Heart left ventricle (tissue), 16 donors: ENCODE measurements around the gene WDR90. TPM values are rescaled to one million over a fixed set of nuclear protein-coding genes. Genes with fewer than 3 reads are reported as not detected.

Experiments
- ATAC-seq, 4 donors: fragments of 200-7000 bp; cut with Tn5 transposase; one replicate each; pipeline ENCODE4 v1.9.1; 2020 to 2022; ENCODE audit warnings: moderate library complexity in 4 of 4, mild to moderate bottlenecking in 3 of 4, moderate number of reproducible peaks in 1 of 4
- DNase-seq, 5 donors: peaks; one replicate each; pipeline ENCODE4 v3.0.0-alpha.2; 2020
- H3K27ac ChIP-seq, 12 donors: fragments of 200-600 bp; sonication (generic) in 4 of 12; one replicate each; pipeline versions ENCODE4 v1.5.0 to v1.8.0; 2016 to 2022; ENCODE audit warnings: mild to moderate bottlenecking in 2 of 12
- H3K27me3 ChIP-seq, 9 donors: fragments of 200-600 bp; sonication (generic) in 2 of 9; one replicate each; pipeline versions ENCODE4 v1.5.1 to v1.8.0; 2016 to 2022; ENCODE audit warnings: mild to moderate bottlenecking in 3 of 9
- H3K36me3 ChIP-seq, 9 donors: fragments of 200-600 bp; sonication (generic) in 2 of 9; one replicate each; pipeline versions ENCODE4 v1.5.0 to v1.8.0; 2018 to 2022; ENCODE audit warnings: mild to moderate bottlenecking in 2 of 9
- H3K4me1 ChIP-seq, 12 donors: fragments of 200-600 bp; sonication (generic) in 4 of 12; one replicate each; pipeline versions ENCODE4 v1.5.0 to v1.8.0; 2016 to 2022; ENCODE audit warnings: mild to moderate bottlenecking in 3 of 12
- H3K4me3 ChIP-seq, 12 donors: fragments of 200-600 bp; sonication (generic) in 4 of 12; one replicate each; pipeline versions ENCODE4 v1.5.0 to v1.8.0; 2017 to 2022; ENCODE audit warnings: mild to moderate bottlenecking in 9 of 12, moderate library complexity in 4 of 12
- H3K9me3 ChIP-seq, 12 donors: fragments of 200-600 bp; sonication (generic) in 4 of 12; one replicate each; pipeline versions ENCODE4 v1.5.0 to v1.8.0; 2016 to 2022; ENCODE audit warnings: mild to moderate bottlenecking in 1 of 12
- CTCF ChIP-seq, 12 donors: fragments of 200-600 bp; sonication (generic) in 4 of 12; IDR thresholded peaks; one replicate each; pipeline versions ENCODE4 v1.5.0 to v1.8.0; 2018 to 2022; ENCODE audit warnings: antibody characterized with exemption in 12 of 12, mild to moderate bottlenecking in 5 of 12
- POLR2A ChIP-seq, 2 donors: fragments of 450-650 bp; IDR thresholded peaks; one replicate each; pipeline ENCODE4 v1.6.1; 2017; ENCODE audit warnings: antibody characterized with exemption in 2 of 2, mild to moderate bottlenecking in 2 of 2, moderate library complexity in 2 of 2
- WGBS, 4 donors: extraction: QIAGEN DNeasy Blood & Tissue Kit in 2 of 4; methylation state at CpG; one replicate each; pipeline versions ENCODE4 v1.1.5 to v1.1.7; 2013 to 2018; 5-methylcytosine and 5-hydroxymethylcytosine counted together
- intact Hi-C, 10 donors: fragments of 100-400 bp; cut with DNase I; formaldehyde crosslinking; loops; one replicate each; pipeline versions ENCODE4 v1.11.1 to v1.14.2; 2022
- polyA plus RNA-seq, 2 donors: library from polyadenylated mRNA; stranded (reverse); fragments of 200-250 nt; gene quantifications; one replicate each; pipeline ENCODE4 v1.2.3, GENCODE V29; 2013
- total RNA-seq, 9 donors: library from RNA; depleted of rRNA in 2 of 9; stranded (reverse); fragments of >200 nt in 2 of 9; fragmentation: NEBNext Ultra II Directional in 3 of 9; extraction: Animal tissue kit (Norgen Biotek cat#: 25700) in 3 of 9; gene quantifications; one replicate each; pipeline versions ENCODE4 v1.1.0 to v1.2.4, GENCODE V29; 2016 to 2023
- donor health status: ischemic (EF 13 %, LVEDD 7.1; RV severe dilation, severe dysfunction).
- donor health status: healthy with polysubstance abuse.
- donor health status: DM: no; HTN: yes; CAD: no.
- donor health status: DM: no; HTN: no; CAD: no.
- donor health status: ischemic (EF 25% LVEDD 6.9; RV normal size, moderate dysfunction).
- donor health status: ischemic (EF 25% LVEDD 5.7; RV mildly dilated, moderate dysfunction).
- donor health status: healthy.
- donor health status: DM: yes; HTN: yes; CAD: no.
- donor health status: ischemic (EF 35%, LVEDD 5.7; RV mildly dilated, moderate dysfunction).
- donor health status: nonischemic (EF 11% LVEDD 7.7; RV severe dilation, severe dysfunction).
- donor health status: DM: yes; HTN: yes; CAD: no.
- donor health status: PGD.
- donor health status: ischemic (EF 29% LVEDD 5.4; RV normal size, mild dysfunction).
- donor health status: nonischemic (EF 23%, LVEDD 6.1; RV moderate dilation, normal function).

WDR90 gene
- total and polyA plus RNA-seq, 11 donors = 3.7 to 17.4 (median 8.6) TPM

GRCh38 chr16:707062-707538 lies 57.9 kb downstream of the WDR90 start:
- ATAC-seq (no peak), DNase-seq (no peak)
- Histone ChIP-seq H3K27me3 (peaks cover 44 to 86% (median 76%) of the 10 kb centered on the region in 9 donors), H3K27ac (no peak overlapping the region), H3K36me3 (no peaks in the 10 kb centered on the region), H3K4me1 (peaks cover 0 to 39% (median 6%) of the 10 kb centered on the region in 12 donors), H3K9me3 (no peaks in the 10 kb centered on the region), H3K4me3 (no peak overlapping the region)
- TF ChIP-seq POLR2A (IDR thresholded peaks at IDR 0.05) = no peak
- no peak for TF ChIP-seq CTCF (IDR thresholded peaks at IDR 0.05)
- intact Hi-C loops = no loop called here
- 28 to 48% (median 42%) methylated on average over 7 to 14 of the region's 14 CpGs for WGBS, 4 donors

- no peak for DNase-seq
- no peak for ATAC-seq
- intact Hi-C loops = no loop called here
- H3K36me3 ChIP-seq = no peaks in the 10 kb centered on the region
- peaks cover 37 to 76% (median 67%) of the 10 kb centered on the region in 9 donors for H3K27me3 ChIP-seq
- peaks cover 0 to 39% (median 6%) of the 10 kb centered on the region in 12 donors for H3K4me1 ChIP-seq
- H3K9me3 ChIP-seq = no peaks in the 10 kb centered on the region
- no peak overlapping the region for H3K27ac ChIP-seq
- TF ChIP-seq CTCF (IDR thresholded peaks at IDR 0.05) (no peak), POLR2A (IDR thresholded peaks at IDR 0.05) (no peak)
- WGBS, 4 donors = 59 to 70% (median 64%) methylated on average over 3 of the region's 3 CpGs
- no peak overlapping the region for H3K4me3 ChIP-seq
These were observed 58.9 kb downstream of the WDR90 start for GRCh38 chr16:708019-708418.

DNA sequence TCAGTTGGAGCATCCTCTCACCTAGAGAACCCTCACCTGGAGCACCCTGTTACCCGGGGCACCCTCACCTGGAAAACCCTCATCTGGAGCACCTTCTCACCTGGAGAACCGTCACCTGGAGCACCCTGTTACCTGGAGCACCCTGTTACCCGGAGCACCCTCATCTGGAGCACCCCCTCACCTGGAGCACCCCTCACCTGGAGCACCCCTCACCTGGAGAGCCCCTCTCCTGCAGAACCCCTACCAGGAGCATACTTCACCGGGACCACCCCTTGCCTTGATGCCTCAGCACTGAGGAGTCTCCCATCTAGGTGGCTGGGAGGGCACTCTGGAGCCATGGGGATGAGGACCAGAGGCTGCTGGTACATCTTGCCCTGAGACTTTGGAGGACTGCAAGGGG lies 59.8 kb downstream of the WDR90 start:
- H3K27me3 ChIP-seq = peaks cover 29 to 67% (median 58%) of the 10 kb centered on the region in 9 donors
- DNase-seq (no peak), ATAC-seq (no peak)
- peaks cover 0 to 40% (median 6%) of the 10 kb centered on the region in 12 donors for H3K4me1 ChIP-seq
- no peak overlapping the region for H3K27ac ChIP-seq
- no peak overlapping the region for H3K4me3 ChIP-seq
- no peak for TF ChIP-seq CTCF (IDR thresholded peaks at IDR 0.05)
- no peak for TF ChIP-seq POLR2A (IDR thresholded peaks at IDR 0.05)
- no peaks in the 10 kb centered on the region for H3K9me3 ChIP-seq
- no peaks in the 10 kb centered on the region for H3K36me3 ChIP-seq
- intact Hi-C loops = no loop called here
- 63 to 88% (median 74%) methylated on average over 2 to 4 of the region's 4 CpGs for WGBS, 4 donors

DNA sequence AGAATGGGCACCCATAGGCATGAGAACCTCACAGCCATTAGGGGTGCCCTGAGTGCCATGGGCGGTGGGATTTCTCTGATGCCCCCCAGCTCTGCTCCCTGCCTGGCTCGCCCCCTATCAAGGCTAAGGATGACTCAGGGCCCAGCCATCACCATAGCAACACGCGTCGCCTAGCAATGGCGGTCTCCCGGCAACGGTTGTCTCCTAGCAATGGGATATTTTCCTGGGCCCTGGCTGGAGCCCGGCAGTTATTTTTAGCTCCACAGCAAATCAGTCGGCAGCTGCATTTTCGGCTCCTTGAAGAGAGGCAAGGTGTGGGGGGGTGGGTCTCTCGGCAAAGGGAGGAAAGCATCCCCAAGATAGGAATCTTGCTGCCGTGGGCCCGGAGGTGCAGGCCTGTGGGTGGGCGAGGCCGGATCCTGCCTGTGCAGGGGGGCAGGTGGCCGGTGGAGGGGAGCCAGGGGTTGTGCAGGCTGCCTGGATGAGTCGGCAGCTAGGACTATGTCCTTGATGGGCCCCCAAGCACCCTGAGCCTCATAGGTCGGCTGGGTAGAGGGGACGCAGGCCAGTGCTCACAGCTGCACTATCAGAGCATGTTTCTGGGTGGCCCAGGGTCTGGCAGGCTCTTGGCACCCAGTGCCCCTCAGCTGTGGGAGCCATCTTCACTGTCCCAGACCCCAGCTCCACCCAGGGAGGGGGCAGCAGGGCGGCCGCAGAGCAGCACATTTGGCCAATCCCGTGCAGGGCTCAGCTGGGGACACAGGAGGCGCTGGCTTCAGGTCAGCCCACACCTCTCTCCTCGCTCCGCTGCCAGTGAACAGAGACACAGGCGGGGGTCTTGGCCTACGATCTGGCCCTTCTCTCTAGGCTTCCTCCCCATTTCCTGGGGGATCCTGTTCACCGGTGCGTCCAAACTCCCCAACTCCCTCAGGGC lies 60.7 kb downstream of the WDR90 start:
- Histone ChIP-seq H3K4me3 (no peak overlapping the region), H3K9me3 (no peaks in the 10 kb centered on the region), H3K27ac (no peak overlapping the region), H3K4me1 (peaks cover 0 to 46% (median 12%) of the 10 kb centered on the region in 12 donors), H3K27me3 (peaks cover 21 to 58% (median 50%) of the 10 kb centered on the region in 9 donors), H3K36me3 (no peaks in the 10 kb centered on the region)
- DNase-seq (peak in 4 of 5 donors; percentile 68 to 79 (median 72)), ATAC-seq (peak in 3 of 4 donors; percentile 40 to 65 (median 47))
- TF ChIP-seq POLR2A (IDR thresholded peaks at IDR 0.05) = no peak
- WGBS, 4 donors = 9 to 21% (median 20%) methylated on average over 19 to 30 of the region's 30 CpGs
- intact Hi-C loops = loop anchor here in 9 of 10 donors (2.0 to 5.0 kb wide), 7 partner anchors 31 to 347 kb away; partner anchors contain the start of gene CIAO3 (in 2 of the 9)
